ENCODE results near the gene RPTOR. TPM values are rescaled to one million over a fixed set of nuclear protein-coding genes. Genes with fewer than 3 reads are reported as not detected.
"Not testable (repeated sequence)": the region's sequence is repeated elsewhere in the genome, so short reads cannot be mapped to it uniquely, and the experiment has no call there.

The RPTOR gene
- 10 to 100 TPM; 43.6 to 47.2 TPM for total RNA-seq

- peak within 1 kb of the TSS; percentile 94 for H3K4me3 Mint-ChIP-seq
- peak; percentile 91 for DNase-seq
- peak within 1 kb of the TSS; percentile 97 for H3K27ac Mint-ChIP-seq
- no peaks in the 10 kb centered on the region for H3K9me3 Mint-ChIP-seq
- peaks cover 9% of the 10 kb centered on the region for H3K27me3 Mint-ChIP-seq
- H3K4me1 Mint-ChIP-seq = peaks cover 29% of the 10 kb centered on the region
- H3K36me3 Mint-ChIP-seq = peaks cover 4% of the 10 kb centered on the region
These were observed at the start of gene RPTOR for GRCh38 chr17:80544655-80545498. TSS of gene RPTOR (plus strand) at chr17:80544838. CDS start at chr17:80545630, 792 bp downstream.

- Mint-ChIP-seq H3K4me3 (no peak overlapping the region), H3K36me3 (no peaks in the 10 kb centered on the region), H3K27ac (no peak overlapping the region), H3K9me3 (no peaks in the 10 kb centered on the region), H3K4me1 (no peaks in the 10 kb centered on the region), H3K27me3 (peaks cover 22% of the 10 kb centered on the region)
- DNase-seq = no peak
These were observed 46.9 kb upstream of the RPTOR start for GRCh38 chr17:80497726-80498241.

GRCh38 chr17:80498242-80498919 is 46.3 kb upstream of the RPTOR start:
- H3K36me3 Mint-ChIP-seq = no peaks in the 10 kb centered on the region
- peaks cover 20% of the 10 kb centered on the region for H3K27me3 Mint-ChIP-seq
- H3K27ac Mint-ChIP-seq = no peak overlapping the region
- no peaks in the 10 kb centered on the region for H3K4me1 Mint-ChIP-seq
- H3K9me3 Mint-ChIP-seq = no peaks in the 10 kb centered on the region
- no peak overlapping the region for H3K4me3 Mint-ChIP-seq
- no peak for DNase-seq

- Mint-ChIP-seq H3K27ac (no peak overlapping the region), H3K4me1 (no peaks in the 10 kb centered on the region), H3K36me3 (no peaks in the 10 kb centered on the region), H3K9me3 (no peaks in the 10 kb centered on the region), H3K4me3 (no peak overlapping the region), H3K27me3 (peaks cover 26% of the 10 kb centered on the region)
- DNase-seq = no peak
These were observed 45.7 kb upstream of the RPTOR start for GRCh38 chr17:80498920-80499410.

- no peaks in the 10 kb centered on the region for H3K4me1 Mint-ChIP-seq
- no peaks in the 10 kb centered on the region for H3K9me3 Mint-ChIP-seq
- no peak for DNase-seq
- H3K4me3 Mint-ChIP-seq = no peak overlapping the region
- H3K27me3 Mint-ChIP-seq = peaks cover 30% of the 10 kb centered on the region
- no peaks in the 10 kb centered on the region for H3K36me3 Mint-ChIP-seq
- H3K27ac Mint-ChIP-seq = no peak overlapping the region
These were observed 45.1 kb upstream of the RPTOR start for GRCh38 chr17:80499560-80499959.

- Mint-ChIP-seq H3K27me3 (peaks cover 30% of the 10 kb centered on the region), H3K9me3 (no peaks in the 10 kb centered on the region), H3K4me1 (no peaks in the 10 kb centered on the region), H3K36me3 (no peaks in the 10 kb centered on the region), H3K27ac (no peak overlapping the region), H3K4me3 (no peak overlapping the region)
- no peak for DNase-seq
These were observed 44.5 kb upstream of the RPTOR start for GRCh38 chr17:80499961-80500665.

- Mint-ChIP-seq H3K36me3 (no peaks in the 10 kb centered on the region), H3K27me3 (peaks cover 25% of the 10 kb centered on the region), H3K27ac (no peak overlapping the region), H3K9me3 (no peaks in the 10 kb centered on the region), H3K4me3 (no peak overlapping the region), H3K4me1 (no peaks in the 10 kb centered on the region)
- DNase-seq = no peak
These were observed 42.7 kb upstream of the RPTOR start for GRCh38 chr17:80501741-80502577.

GRCh38 chr17:80502578-80502877 is 42.1 kb upstream of the RPTOR start:
- Mint-ChIP-seq H3K27ac (no peak overlapping the region), H3K4me1 (no peaks in the 10 kb centered on the region), H3K36me3 (no peaks in the 10 kb centered on the region), H3K9me3 (no peaks in the 10 kb centered on the region), H3K27me3 (peaks cover 25% of the 10 kb centered on the region), H3K4me3 (no peak overlapping the region)
- DNase-seq = no peak

- Mint-ChIP-seq H3K4me1 (peaks cover 2% of the 10 kb centered on the region), H3K36me3 (no peaks in the 10 kb centered on the region), H3K4me3 (no peak overlapping the region), H3K9me3 (no peaks in the 10 kb centered on the region), H3K27ac (no peak overlapping the region), H3K27me3 (peaks cover 25% of the 10 kb centered on the region)
- no peak for DNase-seq
These were observed 41.6 kb upstream of the RPTOR start for GRCh38 chr17:80503031-80503430.

- peaks cover 3% of the 10 kb centered on the region for H3K4me1 Mint-ChIP-seq
- H3K36me3 Mint-ChIP-seq = no peaks in the 10 kb centered on the region
- no peak for DNase-seq
- H3K27ac Mint-ChIP-seq = no peak overlapping the region
- no peaks in the 10 kb centered on the region for H3K9me3 Mint-ChIP-seq
- H3K4me3 Mint-ChIP-seq = no peak overlapping the region
- H3K27me3 Mint-ChIP-seq = peaks cover 25% of the 10 kb centered on the region
These were observed 40.7 kb upstream of the RPTOR start for GRCh38 chr17:80503921-80504320.

- Mint-ChIP-seq H3K27ac (no peak overlapping the region), H3K4me1 (peaks cover 3% of the 10 kb centered on the region), H3K4me3 (no peak overlapping the region), H3K27me3 (peaks cover 21% of the 10 kb centered on the region), H3K36me3 (no peaks in the 10 kb centered on the region), H3K9me3 (no peaks in the 10 kb centered on the region)
- DNase-seq = no peak
These were observed 39.8 kb upstream of the RPTOR start for GRCh38 chr17:80504686-80505413.

GRCh38 chr17:80507177-80507576 is 37.5 kb upstream of the RPTOR start:
- H3K36me3 Mint-ChIP-seq, H3K4me3 Mint-ChIP-seq, H3K27ac Mint-ChIP-seq, DNase-seq, H3K9me3 Mint-ChIP-seq, H3K4me1 Mint-ChIP-seq: not testable (repeated sequence)
- peaks cover 16% of the 10 kb centered on the region for H3K27me3 Mint-ChIP-seq

- no peak for DNase-seq
- Mint-ChIP-seq H3K4me3 (no peak overlapping the region), H3K27ac (no peak overlapping the region), H3K9me3 (no peaks in the 10 kb centered on the region), H3K36me3 (no peaks in the 10 kb centered on the region), H3K27me3 (peaks cover 17% of the 10 kb centered on the region), H3K4me1 (peaks cover 3% of the 10 kb centered on the region)
These were observed 36.7 kb upstream of the RPTOR start for GRCh38 chr17:80507965-80508364.

GRCh38 chr17:80509311-80509710 is 35.3 kb upstream of the RPTOR start:
- Mint-ChIP-seq H3K9me3 (no peaks in the 10 kb centered on the region), H3K4me1 (peaks cover 3% of the 10 kb centered on the region), H3K27ac (no peak overlapping the region), H3K27me3 (peaks cover 10% of the 10 kb centered on the region), H3K4me3 (no peak overlapping the region), H3K36me3 (no peaks in the 10 kb centered on the region)
- no peak for DNase-seq

Measured in activated naive CD8-positive, alpha-beta T cell treated with anti-CD3 and anti-CD28 coated beads for 36 hours (primary cell).